Stomach (tissue), 19 donors: ENCODE measurements around the gene PRDM13. TPM values are rescaled to one million over a fixed set of nuclear protein-coding genes. Genes with fewer than 3 reads are reported as not detected.

Experiments
- DNase-seq, 2 donors: peaks; one replicate each; pipeline versions ENCODE4 v3.0.0 to v3.0.0-alpha.2; 2013 to 2019
- H3K27ac ChIP-seq, 5 donors: fragments of 200-600 bp in 4 of 5; sonication (generic) in 4 of 5; one replicate each; pipeline ENCODE4 v1.5.1; 2013 to 2019; ENCODE audit warnings: mild to moderate bottlenecking in 1 of 5, moderate library complexity in 1 of 5
- H3K27me3 ChIP-seq, 3 donors: fragments of 200-600 bp; sonication (generic); one replicate each; pipeline ENCODE4 v1.5.1; 2017 to 2019; ENCODE audit warnings: mixed run types in 1 of 3
- H3K36me3 ChIP-seq, 4 donors: fragments of 200-600 bp; sonication (generic); 1 replicate in 3 of 4; 2 replicates in 1 of 4; pipeline ENCODE4 v1.5.1; 2016 to 2019
- H3K4me1 ChIP-seq, 4 donors: fragments of 200-600 bp; sonication (generic); one replicate each; pipeline ENCODE4 v1.5.1; 2016 to 2019
- H3K4me3 ChIP-seq, 4 donors: fragments of 200-600 bp; sonication (generic) in 3 of 4; one replicate each; pipeline ENCODE4 v1.5.1; 2016 to 2019; ENCODE audit warnings: mild to moderate bottlenecking in 1 of 4
- H3K9me3 ChIP-seq, 4 donors: fragments of 200-600 bp; sonication (generic); one replicate each; pipeline ENCODE4 v1.5.1; 2016 to 2019
- EP300 ChIP-seq: sonication (generic); formaldehyde crosslinking; IDR thresholded peaks from one replicate; pipeline ENCODE4 v1.6.1; 2017; ENCODE audit warnings: antibody characterized with exemption
- POLR2A ChIP-seq, 4 donors: fragments of 450-650 bp; IDR thresholded peaks; one replicate each; pipeline ENCODE4 v1.6.1; 2016; ENCODE audit warnings: antibody characterized with exemption in 4 of 4, control low read depth in 2 of 4, mild to moderate bottlenecking in 1 of 4, moderate library complexity in 1 of 4
- POLR2AphosphoS5 ChIP-seq, 3 donors: sonication (generic); formaldehyde crosslinking; IDR thresholded peaks; one replicate each; pipeline ENCODE4 v1.6.1; 2016; ENCODE audit warnings: antibody characterized with exemption in 3 of 3
- WGBS, 5 donors: extraction: QIAGEN DNeasy Blood & Tissue Kit in 3 of 5; methylation state at CpG; one replicate each; pipeline versions ENCODE4 v1.1.5 to v1.1.7; 2013 to 2018; 5-methylcytosine and 5-hydroxymethylcytosine counted together
- intact Hi-C: fragments of 100-400 bp; cut with DNase I; formaldehyde crosslinking; loops from one replicate; pipeline ENCODE4 v1.15.1; 2023; ENCODE audit warnings: low total_unique reads
- long read RNA-seq, 10 donors: transcript quantifications; one replicate each; lab custom pipeline, GENCODE V29; 2026
- polyA plus RNA-seq, 3 donors: library from polyadenylated mRNA; stranded (reverse); fragments of 200-250 nt; gene quantifications; one replicate each; pipeline ENCODE4 v1.2.3, GENCODE V29; 2013
- total RNA-seq, 5 donors: library from RNA; depleted of rRNA; stranded (reverse); fragments of >200 nt; gene quantifications; one replicate each; pipeline versions ENCODE4 v1.1.0 to v1.2.3, GENCODE V29; 2014 to 2016
- TF ChIP-seq, protein P1 (sequence below), 7 experiments: fragments of 450-650 bp in 4 of 7; fragments of 200-600 bp in 3 of 7; sonication (generic) in 3 of 7; IDR thresholded peaks; one replicate each; pipeline ENCODE4 v1.5.1; 2016 to 2019; ENCODE audit warnings: antibody characterized with exemption in 7 of 7, control low read depth in 2 of 7, mild to moderate bottlenecking in 1 of 7
- donor health status: healthy with polysubstance abuse.
- donor health status: Bipolar disorder and iron deficiency.
- donor health status: healthy.

Gene PRDM13
- total RNA-seq, result not detected
- polyA plus RNA-seq, result not detected
- long read RNA-seq, donor 1, result 0 reads
- long read RNA-seq, donor 2, result 0 reads
- long read RNA-seq, donor 3, result 0 reads
- long read RNA-seq, donor 4, result 0 reads
- long read RNA-seq, donor 5, result 0 reads
- long read RNA-seq, donor 6, result 0 reads
- long read RNA-seq, donor 7, result 0 reads
- long read RNA-seq, donor 8, result 0 reads
- long read RNA-seq, donor 9, result 0 reads
- long read RNA-seq, donor 10, result 0 reads

DNA sequence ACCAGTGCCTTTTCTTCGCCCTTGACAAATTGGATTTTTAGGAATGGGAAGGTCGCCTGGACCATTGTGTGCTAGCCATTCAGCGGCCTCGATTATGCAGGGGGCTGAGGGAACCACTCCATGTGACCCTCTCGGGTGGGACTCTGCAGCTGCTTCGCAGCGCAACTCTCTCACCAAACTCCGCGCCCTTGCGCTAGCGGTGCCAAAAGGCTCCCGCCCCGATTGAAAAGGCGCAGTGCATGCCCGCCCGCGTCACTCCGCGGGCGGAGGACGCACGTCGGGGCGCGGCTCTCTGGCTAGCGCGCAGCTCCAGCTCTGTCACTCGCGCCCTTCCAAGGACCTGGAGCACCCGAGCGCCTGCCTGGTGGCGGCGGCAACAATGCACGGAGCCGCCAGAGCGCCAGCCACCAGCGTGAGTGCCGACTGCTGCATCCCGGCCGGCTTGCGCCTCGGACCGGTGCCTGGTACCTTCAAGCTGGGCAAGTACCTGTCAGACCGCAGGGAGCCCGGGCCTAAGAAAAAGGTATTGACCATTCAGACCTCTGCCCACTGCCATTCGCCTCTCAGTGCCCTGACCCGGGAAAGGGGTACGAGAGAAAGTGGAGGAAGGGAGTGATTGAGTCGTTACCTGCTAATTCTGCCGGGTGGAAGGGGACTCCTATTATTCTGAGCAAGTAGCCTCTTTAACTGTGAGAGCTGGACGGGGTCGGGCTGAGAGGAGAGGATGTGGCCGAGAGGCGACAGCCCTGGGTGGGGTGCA is at the start of gene PRDM13:
Gene PRDM13 (plus strand): TSS at position 178 of the 760 bp plus-strand sequence. CDS start 202 bp downstream, at position 380.
- Histone ChIP-seq H3K4me3 (no peak within 1 kb of the TSS), H3K27ac (no peak within 1 kb of the TSS), H3K9me3 (no peaks in the 10 kb centered on the region), H3K4me1 (peaks cover 16 to 55% (median 42%) of the 10 kb centered on the region in 4 donors), H3K36me3 (no peaks in the 10 kb centered on the region), H3K27me3 (peaks cover 59 to 100% (median 96%) of the 10 kb centered on the region in 3 donors)
- intact Hi-C loops, result no loop called here
- no peak for DNase-seq
- 4 to 7% (median 6%) methylated on average over 33 to 54 of the region's 54 CpGs for WGBS, 5 donors
- TF ChIP-seq, protein P1, sequence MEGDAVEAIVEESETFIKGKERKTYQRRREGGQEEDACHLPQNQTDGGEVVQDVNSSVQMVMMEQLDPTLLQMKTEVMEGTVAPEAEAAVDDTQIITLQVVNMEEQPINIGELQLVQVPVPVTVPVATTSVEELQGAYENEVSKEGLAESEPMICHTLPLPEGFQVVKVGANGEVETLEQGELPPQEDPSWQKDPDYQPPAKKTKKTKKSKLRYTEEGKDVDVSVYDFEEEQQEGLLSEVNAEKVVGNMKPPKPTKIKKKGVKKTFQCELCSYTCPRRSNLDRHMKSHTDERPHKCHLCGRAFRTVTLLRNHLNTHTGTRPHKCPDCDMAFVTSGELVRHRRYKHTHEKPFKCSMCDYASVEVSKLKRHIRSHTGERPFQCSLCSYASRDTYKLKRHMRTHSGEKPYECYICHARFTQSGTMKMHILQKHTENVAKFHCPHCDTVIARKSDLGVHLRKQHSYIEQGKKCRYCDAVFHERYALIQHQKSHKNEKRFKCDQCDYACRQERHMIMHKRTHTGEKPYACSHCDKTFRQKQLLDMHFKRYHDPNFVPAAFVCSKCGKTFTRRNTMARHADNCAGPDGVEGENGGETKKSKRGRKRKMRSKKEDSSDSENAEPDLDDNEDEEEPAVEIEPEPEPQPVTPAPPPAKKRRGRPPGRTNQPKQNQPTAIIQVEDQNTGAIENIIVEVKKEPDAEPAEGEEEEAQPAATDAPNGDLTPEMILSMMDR (IDR thresholded peaks at IDR 0.05), result no peak
- TF ChIP-seq POLR2AphosphoS5 (IDR thresholded peaks at IDR 0.05) (no peak), EP300 (no peak), POLR2A (IDR thresholded peaks at IDR 0.05) (no peak)

DNA sequence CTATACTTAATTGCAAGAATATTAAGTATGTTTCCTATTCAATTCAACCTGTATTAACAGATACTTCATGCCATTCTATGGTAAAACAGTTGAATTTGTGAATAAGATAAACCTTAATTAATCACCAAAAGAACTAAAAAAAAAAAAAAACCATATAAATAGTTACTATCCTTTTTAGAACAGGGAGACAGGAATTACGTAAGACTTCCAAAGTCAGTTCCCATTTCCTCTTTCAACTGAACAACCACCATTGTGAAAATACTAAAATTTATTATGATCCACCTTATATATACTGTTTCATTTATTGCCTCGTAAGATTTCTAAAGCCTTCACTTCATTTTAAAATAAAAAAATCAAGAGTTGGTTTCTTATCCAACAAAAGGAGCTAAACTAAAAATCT is 47.6 kb upstream of the PRDM13 start:
- no peak overlapping the region for H3K27ac ChIP-seq
- DNase-seq, result no peak
- peaks cover 20 to 58% (median 54%) of the 10 kb centered on the region in 4 donors for H3K36me3 ChIP-seq
- peaks cover 0 to 23% (median 14%) of the 10 kb centered on the region in 4 donors for H3K4me1 ChIP-seq
- no peaks in the 10 kb centered on the region for H3K9me3 ChIP-seq
- H3K4me3 ChIP-seq, result no peak overlapping the region
- no peaks in the 10 kb centered on the region for H3K27me3 ChIP-seq
- intact Hi-C loops, result no loop called here
- no peak for TF ChIP-seq POLR2AphosphoS5 (IDR thresholded peaks at IDR 0.05)
- no peak for TF ChIP-seq POLR2A (IDR thresholded peaks at IDR 0.05)
- no peak for TF ChIP-seq EP300
- TF ChIP-seq, protein P1 (IDR thresholded peaks at IDR 0.05), result no peak
- WGBS, 5 donors, result 83 to 92% (median 91%) methylated on average over 2 of the region's 2 CpGs

DNA sequence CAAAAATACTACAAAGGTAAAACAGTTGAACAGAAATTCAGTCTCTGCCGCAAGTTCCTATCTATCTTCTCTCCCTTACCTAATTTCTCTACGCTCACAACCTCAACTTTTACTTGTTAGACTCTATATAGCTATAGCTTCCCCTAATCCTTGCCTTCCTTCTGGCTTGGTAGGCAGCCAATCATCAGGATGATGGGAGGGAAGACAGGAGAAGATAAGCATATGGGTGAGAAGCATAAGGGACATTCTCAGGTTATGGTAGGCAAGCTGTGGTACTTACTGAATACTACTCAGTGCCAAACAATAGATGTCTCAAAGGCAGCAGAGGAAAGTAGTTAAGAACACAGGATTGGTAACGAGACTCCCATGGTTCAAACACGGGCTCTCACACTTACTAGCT is 46.0 kb upstream of the PRDM13 start:
- DNase-seq, result no peak
- peaks cover 0 to 35% (median 25%) of the 10 kb centered on the region in 4 donors for H3K4me1 ChIP-seq
- peaks cover 14 to 41% (median 38%) of the 10 kb centered on the region in 4 donors for H3K36me3 ChIP-seq
- intact Hi-C loops, result no loop called here
- H3K27ac ChIP-seq, result no peak overlapping the region
- TF ChIP-seq, protein P1 (IDR thresholded peaks at IDR 0.05), result no peak
- no peak for TF ChIP-seq POLR2A (IDR thresholded peaks at IDR 0.05)
- TF ChIP-seq POLR2AphosphoS5 (IDR thresholded peaks at IDR 0.05), result no peak
- no peak for TF ChIP-seq EP300
- WGBS, 5 donors, result 93 to 99% (median 96%) methylated on average over 4 of the region's 4 CpGs
- H3K27me3 ChIP-seq, result no peaks in the 10 kb centered on the region
- no peaks in the 10 kb centered on the region for H3K9me3 ChIP-seq
- no peak overlapping the region for H3K4me3 ChIP-seq

DNA sequence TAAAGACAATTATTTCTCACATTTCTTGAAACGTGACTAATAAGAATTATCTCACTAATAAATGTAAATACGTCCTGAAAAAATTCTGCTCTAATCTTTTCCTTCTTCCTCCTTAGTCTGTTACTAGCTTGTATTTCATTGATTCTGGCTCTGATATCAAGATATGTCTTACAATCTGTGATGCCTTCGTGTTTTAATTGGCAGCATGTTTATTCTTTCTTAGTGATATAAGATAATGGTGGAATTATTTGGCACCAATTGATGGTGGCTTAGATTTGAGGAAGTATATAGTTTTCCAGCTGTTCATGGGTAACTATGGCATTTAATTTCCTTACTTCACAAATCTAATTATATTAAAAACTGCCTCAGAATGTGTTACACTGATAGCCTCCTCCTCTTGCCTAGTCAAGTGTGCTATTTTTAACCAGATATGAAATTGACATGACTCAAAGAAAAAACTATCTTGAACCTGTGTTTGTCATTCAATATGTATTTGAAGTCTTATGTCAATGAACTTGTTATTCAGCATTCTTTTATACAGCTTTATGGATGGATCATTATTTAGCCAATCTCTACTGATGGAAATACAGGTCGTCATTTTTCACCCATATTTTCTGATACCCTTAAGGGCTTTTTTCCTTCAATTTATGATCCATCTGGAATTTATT is 43.4 kb upstream of the PRDM13 start:
- 18 to 51% (median 31%) methylated on average over 4 of the region's 4 CpGs for WGBS, 5 donors
- no peaks in the 10 kb centered on the region for H3K9me3 ChIP-seq
- H3K27me3 ChIP-seq, result no peaks in the 10 kb centered on the region
- peaks cover 12 to 55% (median 43%) of the 10 kb centered on the region in 4 donors for H3K4me1 ChIP-seq
- TF ChIP-seq POLR2A (IDR thresholded peaks at IDR 0.05) (no peak), EP300 (no peak), POLR2AphosphoS5 (IDR thresholded peaks at IDR 0.05) (no peak)
- TF ChIP-seq, protein P1 (IDR thresholded peaks at IDR 0.05), result no peak
- peaks cover 0 to 16% (median 14%) of the 10 kb centered on the region in 4 donors for H3K36me3 ChIP-seq
- intact Hi-C loops, result no loop called here
- no peak for DNase-seq
- H3K4me3 ChIP-seq, result no peak overlapping the region
- peak overlapping the region in 1 of 5 donors; percentile 64 for H3K27ac ChIP-seq
